Activated T-cell treated with anti-CD3 and anti-CD28 coated beads for 24 hours (primary cell): Measurements from ENCODE around the gene RAB2B.

Experiments
- DNase-seq: peaks from one replicate; pipeline ENCODE4 v3.0.0-alpha.2; 2020; ENCODE audit warnings: low read depth

The RAB2B gene

DNA sequence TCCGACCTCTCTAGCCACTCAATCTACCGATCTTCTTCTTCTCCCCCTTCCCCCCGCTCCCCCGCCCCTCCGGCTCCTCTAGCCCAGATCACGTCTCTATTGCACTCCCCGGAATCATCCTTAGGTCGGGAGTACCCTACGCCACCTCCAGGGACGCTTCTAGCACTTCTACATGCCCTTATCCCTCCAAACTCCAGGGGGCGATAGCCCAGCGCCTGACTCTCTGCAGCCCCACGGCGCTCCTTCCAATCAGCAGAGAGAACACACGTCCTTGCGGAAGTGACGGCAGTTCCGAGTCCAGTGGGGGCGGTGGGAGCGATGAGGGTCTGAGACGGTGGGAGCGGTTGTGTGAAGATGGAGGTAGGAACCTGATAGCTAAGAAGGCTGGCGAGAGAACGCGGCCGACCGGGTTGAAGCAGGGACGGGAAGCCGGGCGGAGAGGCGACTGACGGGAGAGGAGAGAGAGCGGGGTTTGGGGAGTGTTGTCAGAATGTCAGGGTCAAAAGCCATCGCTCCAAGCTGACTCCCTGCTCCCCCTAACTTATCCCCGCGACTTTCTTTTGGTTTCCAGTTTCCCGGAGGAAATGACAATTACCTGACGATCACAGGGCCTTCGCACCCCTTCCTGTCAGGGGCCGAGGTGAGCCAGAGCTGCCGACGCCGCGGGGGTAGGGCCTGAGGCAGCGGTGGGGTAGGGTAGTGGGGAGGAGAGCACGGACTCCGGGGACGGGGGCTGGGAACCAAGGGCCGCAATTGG lies at the start of gene RAB2B, which contains the start of gene TOX4:
TSS of gene RAB2B (minus strand) at position 35 of the 757 bp plus-strand sequence. CDS start 87 bp downstream, outside the sequence.
TSS of gene TOX4 (plus strand) at position 271 of the 757 bp plus-strand sequence. CDS start at position 355, 84 bp downstream.
- peak; percentile 92 for DNase-seq

DNA sequence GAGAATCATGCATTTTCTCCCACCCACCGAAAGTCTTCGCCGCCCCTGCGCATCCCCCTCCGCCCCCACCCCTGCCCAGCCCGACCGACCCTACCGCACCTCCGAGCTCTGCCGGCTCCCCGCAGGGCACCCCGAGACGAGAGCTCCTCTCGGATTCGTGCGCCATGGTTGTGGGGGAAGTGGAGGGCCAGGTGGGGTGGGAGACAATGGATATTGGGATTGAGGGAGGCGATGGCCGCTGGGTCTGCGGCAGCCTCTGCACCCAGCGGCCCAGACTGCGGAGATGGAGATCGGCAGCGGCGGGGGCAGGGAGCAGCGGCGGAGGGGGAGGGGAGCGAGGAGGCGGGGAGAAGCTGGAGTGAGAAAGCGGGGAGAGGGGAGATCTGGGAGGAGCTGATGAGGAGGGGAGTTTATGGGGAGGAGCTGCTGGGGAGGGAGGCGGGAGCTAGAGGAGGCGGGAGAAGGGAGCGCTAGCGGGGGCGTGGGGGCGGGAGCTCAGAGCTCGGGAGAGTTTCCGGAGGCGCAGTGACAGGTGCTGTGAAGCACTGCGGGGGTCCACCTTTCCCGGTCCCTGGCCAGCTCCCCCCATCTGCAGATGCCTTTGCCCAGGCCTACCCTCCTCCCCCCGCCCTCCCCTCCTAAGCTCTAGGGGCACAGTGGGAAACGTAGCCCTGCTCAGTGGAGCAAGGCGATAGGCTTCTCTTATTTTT lies 49.4 kb upstream of the RAB2B start, which contains the start of gene SALL2:
TSS of gene SALL2 (minus strand) at position 385 of the 710 bp plus-strand sequence. CDS start at position 166, 219 bp downstream.
- peak; percentile 60 for DNase-seq

DNA sequence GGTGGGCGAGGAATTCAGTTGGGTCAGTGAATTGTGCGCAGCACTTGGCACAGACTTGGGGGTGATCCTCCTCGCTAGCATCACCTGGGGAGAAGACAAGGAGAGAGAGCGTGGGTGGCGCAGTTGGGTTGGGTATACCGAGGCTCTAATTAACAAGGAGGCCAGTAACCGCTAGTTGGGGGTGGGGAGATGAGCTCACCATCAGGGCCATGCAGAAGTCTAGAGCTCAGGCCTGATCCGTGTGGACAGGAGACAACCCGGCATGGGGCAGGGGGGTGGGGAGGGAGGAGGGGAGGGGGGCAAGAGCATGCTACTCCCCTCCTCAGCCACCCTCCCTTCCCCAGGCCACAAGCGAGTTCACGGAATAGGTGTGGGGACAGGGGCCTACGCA lies 48.8 kb upstream of the RAB2B start:
- DNase-seq: no peak

DNA sequence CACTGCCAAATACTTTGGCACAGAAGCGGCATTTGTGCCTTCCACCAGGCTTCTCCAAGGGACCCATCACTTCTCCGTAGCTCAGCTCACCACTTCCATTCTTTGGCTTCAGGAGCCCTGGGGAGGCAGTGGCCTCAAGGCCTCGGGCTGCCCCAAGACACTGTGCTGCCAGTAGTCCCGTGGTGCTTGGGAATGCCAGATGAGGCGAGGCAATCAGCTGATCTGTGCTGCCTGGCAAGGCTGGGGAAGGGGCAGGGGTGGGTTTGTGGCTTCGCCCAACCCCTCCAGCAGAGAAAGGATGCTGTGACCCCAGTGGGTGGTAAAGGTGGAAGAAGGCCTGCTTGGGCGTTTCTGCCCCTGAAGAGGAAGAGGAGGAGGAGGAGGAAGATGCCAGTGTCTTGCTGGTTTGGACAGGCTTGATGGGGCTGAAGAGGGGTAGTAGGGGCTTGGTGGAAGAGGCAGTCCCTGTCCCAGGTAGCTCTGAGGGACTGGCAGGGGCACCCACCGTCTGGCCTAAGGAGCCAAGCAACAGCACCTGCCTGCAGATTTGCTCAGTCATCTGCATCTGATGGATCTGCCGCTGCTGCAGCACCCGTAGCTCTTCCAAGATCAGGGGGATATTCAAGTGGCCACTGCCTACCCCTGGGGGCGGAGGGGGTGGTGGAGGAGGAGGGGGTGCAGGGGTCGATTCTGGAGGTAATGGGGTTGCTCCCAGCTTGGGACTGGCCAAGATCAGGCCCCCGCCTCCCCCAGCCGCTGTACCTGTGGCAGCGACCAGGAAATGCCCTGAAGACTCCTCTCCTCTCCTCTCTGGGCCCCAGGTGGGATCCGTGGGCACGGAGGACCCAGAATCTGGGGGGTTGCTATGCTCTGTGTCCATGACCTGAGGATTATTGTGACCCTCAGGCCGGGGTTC lies 48.1 kb upstream of the RAB2B start:
- no peak for DNase-seq

DNA sequence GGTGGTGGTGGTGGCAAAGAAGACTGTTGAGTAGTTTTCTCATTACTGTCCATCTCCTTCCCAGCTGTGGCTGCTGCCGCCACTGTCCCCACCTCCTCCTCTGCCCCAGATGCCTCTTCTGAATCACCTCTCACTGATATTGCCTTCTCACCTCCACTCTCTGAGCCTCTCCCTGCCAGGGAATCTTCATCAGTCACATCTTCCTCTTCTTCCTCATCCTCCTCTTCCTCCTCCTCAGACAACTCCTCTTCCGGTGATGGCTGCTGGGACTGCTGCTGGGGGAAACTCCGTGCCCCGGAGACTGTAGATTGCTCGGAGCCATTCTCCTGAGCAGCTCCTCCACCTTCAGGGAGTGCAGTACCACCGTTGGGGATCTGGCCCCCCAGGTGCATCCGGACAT lies 46.4 kb upstream of the RAB2B start:
- DNase-seq: no peak

DNA sequence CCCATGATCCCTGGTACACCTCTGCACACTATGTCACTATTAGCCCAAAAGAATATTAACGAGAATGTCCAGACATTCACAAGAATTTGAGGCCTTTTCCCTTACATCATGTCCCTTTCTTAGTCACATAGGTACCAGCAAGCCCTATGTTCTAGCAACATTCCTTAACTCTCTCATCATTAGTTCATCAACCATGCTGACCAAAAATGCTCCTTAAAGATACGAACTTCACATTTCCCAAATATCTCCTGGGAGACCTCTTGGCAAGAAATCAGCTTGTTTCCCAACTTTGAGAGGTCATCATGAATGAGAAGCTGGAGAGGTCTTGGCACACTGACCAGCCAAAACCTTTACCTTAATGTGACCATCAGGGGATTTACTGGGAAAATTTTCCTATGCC lies 44.7 kb upstream of the RAB2B start:
- DNase-seq: no peak

DNA sequence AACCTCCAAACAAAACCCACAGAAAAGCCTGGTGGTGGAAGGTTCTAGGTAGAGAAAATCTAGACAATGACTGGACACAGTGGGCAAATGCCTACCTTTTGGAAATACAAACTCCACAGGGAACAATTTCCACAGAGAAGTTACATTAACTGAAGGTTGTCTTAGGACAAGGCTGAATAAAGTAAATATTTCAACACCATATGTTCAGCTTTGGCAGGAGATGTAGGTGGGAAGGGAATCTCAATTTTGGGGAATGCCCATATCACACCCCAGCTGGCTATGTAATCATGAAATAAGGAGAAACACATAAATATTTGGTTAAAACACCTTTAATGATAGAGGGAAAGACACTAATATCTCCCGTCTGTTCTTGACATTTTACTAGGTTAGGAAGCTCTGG lies 44.0 kb upstream of the RAB2B start:
- DNase-seq: no peak

DNA sequence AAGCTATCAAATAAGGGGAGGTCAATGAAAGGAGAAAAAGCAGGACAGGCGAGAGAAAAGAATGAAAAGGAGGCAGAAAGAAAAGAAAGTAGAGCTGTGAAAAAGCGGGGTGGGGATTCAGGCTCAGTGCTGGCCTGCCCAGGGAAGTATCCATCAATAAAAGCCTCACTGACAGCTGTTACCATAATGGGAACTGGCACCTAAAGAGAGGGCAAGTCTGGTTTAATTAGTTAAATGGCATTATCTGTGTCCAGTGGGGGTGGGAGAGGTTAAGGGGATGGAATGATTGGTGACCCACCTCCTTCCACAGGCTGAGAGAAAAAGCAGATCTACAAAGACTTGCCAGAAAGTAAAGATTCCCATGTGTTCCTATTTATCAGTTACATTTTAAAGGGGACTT lies 42.0 kb upstream of the RAB2B start:
- DNase-seq: no peak

DNA sequence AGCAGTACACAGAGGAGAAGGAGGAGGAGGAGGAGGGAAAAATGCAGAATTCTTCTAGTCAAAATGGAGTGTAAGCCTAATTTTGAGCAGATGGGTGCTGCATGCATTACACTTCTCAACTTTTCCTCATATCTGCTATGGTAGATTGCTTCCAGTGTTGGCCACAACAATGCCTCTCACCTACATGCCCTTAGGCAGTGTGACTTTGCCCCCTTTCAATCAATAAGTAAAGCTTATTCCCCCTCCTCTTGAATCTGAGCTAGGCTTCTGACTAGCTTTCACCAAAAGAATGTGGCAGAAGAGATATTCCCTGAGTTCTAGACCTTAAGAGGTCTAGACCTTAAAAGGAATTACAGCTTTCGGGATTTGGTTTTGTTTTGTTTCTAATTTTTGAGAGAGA lies 37.6 kb upstream of the RAB2B start:
- DNase-seq: no peak

DNA sequence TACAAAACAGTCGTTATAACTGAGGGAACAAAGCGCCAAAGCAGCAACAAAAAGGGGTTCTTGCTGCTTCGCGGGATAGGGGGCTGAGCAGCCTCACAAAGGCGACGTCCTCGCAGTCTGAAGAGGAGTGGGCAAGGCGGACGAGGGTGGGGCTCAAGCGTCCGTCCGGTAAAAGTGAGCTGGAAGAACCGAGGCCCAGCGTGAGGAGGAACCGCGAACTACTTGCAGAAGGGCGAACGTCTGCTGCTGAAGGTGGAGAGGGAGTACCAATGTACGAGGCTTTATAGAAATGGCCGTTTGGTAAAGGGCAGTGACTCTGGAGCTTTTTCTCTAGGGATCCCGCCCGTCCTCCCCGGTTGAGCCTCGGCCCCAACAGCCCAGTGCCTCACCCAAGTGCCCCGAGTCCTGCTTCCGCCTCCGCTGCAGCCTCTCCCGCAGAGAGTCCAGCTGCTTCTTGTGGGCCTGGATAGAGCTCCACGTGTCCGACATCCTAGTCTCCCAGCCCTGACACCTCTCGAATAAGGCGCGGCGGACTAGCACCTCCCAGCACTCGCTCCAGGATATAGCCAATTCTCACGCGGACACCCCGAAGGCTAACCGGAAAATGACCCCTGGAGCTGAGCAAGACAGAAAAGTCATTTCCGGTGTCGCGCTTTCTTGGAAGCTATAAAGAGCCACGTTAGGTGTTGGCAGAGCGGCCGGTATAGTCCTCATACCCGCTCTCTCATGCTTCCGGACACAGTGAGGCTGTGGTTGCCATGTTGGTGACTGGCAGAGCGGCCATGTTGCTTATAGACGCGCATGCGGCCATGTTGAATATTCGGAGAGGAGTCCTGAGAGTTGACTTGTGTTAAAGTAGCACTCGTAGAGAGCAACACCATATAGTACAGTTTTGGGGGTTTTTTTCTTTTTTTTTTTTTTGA lies 34.2 kb upstream of the RAB2B start, which contains the start of gene METTL3:
TSS of gene METTL3 (minus strand) at position 606 of the 923 bp plus-strand sequence. CDS start at position 489, 117 bp downstream.
- peak; percentile 90 for DNase-seq

DNA sequence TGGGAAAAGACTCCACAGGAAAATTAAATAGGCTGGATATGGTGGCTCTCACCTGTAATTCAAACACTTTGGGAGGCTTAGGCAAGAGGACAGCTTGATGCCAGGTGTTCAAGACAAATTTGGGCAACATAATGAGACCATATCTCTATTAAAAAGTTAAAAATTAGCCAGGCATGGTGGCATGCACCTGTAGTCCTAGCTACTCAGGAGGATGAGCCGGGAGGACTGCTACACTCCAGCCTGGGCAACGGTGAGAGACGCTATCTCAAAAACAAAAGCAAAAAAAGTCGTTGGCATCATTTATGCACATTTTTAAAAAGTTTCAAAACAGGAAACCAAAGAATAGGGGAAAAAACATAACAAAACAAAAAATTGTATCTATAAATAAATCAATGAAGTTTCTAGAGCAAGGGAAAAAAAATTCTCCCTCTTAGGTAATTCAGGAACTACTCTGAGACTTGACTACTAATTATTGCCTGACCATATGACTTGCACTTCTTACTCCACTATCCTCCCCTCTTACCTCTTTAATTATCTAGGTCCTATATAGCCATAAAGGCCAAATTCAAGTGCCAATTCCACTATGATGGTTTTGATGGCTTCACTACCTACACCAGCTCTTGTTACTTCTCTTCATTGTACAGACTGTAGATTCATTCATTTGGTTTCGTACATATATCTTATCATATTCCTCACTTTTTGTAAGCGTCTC lies 32.8 kb upstream of the RAB2B start:
- no peak for DNase-seq

DNA sequence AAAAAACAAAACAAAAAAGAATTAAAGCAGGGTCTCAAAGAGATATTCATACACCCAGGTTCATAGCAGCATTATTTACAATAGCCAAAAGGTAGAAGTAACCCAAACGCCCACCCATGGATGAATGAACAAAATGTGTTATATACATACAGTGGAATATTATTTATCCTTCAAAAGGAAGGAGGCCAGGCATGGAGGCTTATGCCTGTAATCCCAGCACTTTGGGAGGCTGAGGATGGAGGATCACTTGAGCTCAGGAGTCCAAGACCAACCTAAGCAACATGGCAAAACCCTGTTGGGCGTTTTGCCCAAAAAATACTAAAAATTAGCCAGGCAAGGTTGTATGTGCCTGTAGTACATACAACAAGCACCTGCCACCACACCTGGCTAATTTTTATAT lies 29.8 kb upstream of the RAB2B start:
- no peak for DNase-seq

DNA sequence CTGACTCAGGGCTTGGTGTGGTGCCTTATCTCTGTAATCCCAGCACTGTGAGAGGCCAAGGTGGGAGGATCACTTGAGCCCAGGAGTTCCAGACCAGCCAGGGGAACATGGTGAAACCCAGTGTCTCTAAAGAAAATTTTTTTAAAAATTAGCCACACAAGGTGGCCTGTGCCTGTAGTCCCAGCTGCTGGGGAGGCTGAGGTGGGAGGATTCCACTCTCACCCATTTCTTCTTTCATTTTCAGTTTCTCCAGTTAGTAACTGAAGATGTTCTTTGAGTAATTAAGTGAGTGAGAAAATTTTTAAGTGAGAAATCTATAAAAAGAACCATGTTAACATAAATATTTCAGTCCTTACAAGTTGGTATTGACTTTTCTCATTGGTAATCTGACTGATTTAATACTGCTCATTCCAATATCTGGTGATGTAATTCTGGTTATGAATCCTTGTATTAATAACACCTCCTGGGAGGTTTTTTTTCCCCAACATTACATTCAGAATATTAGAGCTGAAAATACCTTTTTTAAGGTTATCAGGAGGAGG lies 28.3 kb upstream of the RAB2B start:
- DNase-seq: no peak

DNA sequence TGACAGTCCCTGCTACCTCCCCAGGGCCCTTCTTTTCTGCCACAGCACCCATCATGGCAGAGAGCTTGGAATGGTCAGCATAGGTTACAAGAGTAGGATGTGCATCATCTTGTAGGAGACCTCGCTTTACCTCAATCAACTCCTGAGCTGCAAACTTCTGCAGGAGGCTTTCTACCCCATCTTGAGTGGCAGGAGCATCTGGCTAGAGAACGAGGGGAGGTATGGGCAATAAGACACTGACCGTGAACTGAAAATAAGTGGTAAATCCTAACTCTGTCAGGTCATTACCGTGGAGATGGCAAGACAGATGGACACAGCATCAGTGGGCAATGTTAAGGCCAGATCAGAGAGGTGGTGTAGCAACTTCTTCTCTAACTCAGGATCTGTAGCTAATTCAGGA lies 26.6 kb upstream of the RAB2B start:
- no peak for DNase-seq

DNA sequence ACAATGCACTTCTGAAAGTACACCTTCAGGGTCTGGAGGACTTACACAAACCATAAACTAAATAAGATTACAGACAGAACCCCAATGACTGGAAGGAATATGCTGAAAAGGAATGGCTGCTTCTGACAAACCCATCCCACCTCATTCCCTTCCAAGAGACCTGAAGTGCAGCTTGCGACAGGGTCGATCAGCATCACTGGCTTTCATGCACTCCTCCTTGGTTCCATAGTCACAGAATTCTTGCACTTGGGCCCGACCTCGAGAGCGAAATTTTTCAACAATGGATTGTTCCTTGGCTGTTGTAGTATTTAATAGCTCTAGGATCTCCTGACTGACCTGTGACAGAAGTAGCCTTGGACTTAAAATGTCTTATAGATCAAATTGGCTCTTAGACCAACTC lies 24.8 kb upstream of the RAB2B start:
- DNase-seq: no peak

DNA sequence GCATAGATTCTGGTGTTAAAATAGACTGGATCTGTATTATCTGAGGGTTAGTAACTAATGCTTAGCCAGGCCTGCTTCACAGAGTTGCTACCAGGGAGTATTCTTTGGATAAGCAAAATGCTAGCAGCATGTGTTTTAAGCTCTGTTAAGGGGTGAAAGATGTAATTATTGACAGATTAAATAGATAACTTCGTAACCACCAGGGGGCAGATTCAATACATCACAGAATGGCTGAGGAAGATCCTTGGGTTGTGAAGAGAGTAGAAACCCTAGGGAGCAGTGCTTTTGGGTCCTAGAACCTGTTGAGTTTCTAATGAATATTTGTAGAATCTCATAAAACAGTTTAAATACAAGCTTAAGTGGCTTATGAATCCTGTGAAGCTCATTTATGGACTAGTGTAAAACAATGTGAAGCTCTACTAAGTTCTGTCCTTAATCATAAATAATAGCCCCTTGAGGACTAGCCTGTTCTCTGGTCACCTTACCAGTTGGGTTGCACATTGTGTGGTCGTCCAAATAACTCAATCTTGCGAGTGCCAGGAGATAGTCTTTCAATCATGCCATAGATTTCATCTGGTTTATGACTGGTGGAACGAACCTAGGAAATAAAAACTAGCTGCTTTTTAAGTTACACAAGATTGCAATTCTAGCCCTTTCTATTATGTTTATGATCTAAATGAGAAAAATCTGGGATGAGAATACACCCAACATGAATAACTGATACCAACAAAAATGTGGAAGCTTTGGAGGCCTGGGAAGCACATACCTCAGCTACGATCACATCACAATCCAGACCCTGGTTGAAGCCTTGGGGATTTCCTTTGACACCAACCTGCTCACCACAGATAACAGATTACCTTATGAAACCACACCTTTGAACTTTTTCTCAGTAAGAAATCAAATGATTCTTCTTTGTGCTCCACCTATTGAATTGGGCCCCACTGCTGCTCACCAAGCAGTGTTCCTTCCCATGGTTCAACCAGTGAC lies 22.1 kb upstream of the RAB2B start:
- DNase-seq: no peak

DNA sequence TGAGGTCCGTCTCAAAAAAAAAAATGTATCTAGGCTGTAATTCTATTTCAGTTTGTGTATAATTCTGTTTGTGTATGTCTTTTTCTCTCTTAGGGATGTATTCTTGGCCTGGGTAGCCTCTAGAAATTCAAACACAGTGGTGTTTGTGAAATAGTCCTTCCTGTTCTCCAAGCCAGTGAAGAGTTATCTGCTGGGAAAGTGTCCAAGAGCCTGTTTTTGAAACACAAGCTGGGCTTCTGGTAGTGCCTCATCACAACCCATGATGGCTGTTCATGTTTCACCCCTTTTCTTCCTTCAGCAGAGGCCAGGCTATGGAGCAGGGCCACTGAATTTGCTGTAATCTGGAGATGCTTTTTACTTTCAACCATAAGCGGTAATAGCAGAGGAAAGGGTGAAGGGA lies 19.7 kb upstream of the RAB2B start:
- DNase-seq: no peak

DNA sequence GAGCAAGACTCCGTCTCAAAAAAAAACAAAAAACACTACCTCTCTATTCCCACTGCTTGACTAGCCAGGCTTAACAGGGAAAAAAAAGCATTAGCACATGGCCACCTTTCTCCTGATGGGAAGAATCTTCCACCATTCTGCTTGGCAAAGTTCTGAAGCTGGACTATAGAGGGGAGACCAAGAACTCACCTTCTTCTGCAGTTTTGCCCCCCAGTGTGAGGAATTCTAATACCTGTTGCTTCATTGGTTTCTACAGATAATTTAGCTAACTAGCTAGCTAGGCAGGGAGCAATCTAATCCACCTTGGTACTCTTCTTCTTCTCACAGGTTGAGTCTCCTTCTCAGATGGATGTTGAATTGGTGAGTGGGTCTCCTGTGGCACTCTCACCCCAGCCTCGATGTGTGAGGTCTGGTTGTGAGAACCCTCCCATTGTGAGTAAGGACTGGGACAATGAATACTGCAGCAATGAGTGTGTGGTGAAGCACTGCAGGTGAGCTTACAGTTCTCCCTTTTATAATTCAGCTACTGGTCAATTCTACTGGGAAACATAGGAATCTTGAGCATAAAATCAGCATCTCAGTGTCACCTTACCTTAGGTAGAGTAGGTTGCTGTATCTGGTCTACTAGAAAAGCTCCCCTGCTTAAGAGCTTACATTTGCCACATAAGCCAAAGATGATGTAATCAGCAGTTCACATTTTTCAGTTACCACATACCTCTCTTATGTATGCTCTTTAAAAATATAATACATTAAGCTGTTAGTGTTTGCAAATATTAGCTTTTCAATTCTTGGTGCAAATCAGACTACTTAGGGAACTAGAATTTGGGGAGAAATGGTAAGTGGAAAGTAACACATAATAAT lies 18.4 kb upstream of the RAB2B start:
- no peak for DNase-seq
